ENCODE results near the gene TOR1AIP2. TPM values are rescaled to one million over a fixed set of nuclear protein-coding genes. Genes with fewer than 3 reads are reported as not detected.

Gene TOR1AIP2
- total RNA-seq, 3 donors from 2014 or later, result 64.6 to 80.6 (median 65.1) TPM

DNA sequence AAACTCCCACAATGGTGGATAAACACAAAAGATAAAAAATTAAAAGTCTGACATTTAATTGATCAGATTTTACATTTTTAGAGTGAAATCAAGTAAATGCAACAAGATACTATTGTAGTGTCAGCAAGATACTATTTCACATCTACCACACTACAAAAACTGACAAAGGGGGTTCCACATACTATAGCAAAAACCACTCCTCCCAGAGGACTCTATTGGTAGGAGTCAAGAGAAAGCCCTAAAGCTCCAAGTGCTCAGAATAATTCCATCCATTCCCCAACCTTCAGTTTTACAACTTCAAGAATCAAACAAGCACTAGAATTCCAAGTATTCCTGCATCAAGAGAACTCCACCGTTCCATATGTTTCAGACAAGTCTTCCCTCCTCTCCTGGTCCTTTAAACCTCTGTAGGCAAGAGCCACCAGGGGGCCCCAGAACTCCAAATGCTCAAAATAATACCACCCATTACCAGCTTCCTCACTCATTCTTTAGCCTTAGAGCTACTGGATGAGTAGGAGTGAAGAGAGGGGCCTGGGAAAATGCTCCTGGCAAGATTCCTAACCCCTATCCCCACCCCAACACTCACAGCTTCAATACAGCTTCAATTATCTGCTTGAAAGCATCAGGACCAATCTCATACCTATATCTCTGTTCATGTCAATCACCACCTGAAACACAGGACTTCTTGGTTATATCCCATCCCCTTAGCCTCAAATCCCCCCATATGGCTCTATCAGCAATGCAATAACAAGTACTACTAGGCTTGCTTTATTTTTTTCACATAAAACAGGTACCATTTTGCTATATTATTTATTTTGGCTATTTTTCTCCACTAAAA lies 9.9 kb downstream of the TOR1AIP2 start:
- no peak for DNase-seq (ENCODE audit: low spot score in 2 of 2)
- H3K4me1 ChIP-seq, result no peaks in the 10 kb centered on the region
- no peaks in the 10 kb centered on the region for H3K36me3 ChIP-seq
- TF ChIP-seq, protein P1, sequence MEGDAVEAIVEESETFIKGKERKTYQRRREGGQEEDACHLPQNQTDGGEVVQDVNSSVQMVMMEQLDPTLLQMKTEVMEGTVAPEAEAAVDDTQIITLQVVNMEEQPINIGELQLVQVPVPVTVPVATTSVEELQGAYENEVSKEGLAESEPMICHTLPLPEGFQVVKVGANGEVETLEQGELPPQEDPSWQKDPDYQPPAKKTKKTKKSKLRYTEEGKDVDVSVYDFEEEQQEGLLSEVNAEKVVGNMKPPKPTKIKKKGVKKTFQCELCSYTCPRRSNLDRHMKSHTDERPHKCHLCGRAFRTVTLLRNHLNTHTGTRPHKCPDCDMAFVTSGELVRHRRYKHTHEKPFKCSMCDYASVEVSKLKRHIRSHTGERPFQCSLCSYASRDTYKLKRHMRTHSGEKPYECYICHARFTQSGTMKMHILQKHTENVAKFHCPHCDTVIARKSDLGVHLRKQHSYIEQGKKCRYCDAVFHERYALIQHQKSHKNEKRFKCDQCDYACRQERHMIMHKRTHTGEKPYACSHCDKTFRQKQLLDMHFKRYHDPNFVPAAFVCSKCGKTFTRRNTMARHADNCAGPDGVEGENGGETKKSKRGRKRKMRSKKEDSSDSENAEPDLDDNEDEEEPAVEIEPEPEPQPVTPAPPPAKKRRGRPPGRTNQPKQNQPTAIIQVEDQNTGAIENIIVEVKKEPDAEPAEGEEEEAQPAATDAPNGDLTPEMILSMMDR (IDR thresholded peaks at IDR 0.05), result peak; percentile 8 to 47 (median 36)
- no peak for TF ChIP-seq POLR2AphosphoS5 (IDR thresholded peaks at IDR 0.05)
- H3K27ac ChIP-seq, result no peak overlapping the region
- no peaks in the 10 kb centered on the region for H3K9me3 ChIP-seq
- no peaks in the 10 kb centered on the region for H3K27me3 ChIP-seq
- intact Hi-C loops (cut with DNase I; ENCODE audit: low total_unique reads), result no loop called here
- no peak overlapping the region for H3K4me3 ChIP-seq

DNA sequence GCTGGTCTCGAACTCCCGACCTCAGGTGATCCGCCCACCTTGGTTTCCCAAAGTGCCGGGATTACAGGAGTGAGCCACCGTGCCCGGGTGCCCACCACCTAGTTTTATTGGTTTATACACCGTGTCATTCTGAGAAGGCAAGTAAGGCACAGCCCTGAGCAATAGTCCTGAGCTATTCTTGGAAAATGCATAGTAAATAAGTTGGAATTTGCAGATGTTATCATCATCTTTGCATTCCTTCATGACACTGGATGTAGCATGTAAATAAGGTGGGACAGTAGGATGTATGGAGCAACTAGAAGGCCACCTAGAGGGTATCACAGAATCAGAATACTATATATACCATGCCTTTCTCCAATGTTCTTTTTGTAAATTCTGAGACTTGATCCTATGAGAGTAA lies 11.0 kb downstream of the TOR1AIP2 start:
- no peaks in the 10 kb centered on the region for H3K9me3 ChIP-seq
- no peaks in the 10 kb centered on the region for H3K36me3 ChIP-seq
- intact Hi-C loops (cut with DNase I; ENCODE audit: low total_unique reads), result no loop called here

DNA sequence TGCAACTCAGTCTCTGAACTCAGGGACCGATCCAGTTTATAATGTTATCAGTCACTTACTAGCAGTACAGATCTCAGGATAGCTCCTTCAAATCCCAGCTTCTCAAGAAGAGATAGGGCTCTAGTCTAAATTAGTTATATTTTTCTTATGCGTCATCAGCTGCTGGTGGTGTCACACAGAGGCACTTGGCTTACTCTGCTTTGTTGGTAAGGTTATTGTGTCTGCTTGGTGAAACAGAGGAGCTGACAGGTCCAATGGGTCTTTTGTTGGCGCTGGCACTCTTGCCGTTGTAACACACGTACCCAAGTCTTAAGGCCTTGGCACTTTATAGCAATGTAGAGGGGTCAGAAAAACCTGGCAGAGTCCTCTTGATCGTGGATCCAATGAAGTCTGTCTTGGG lies 12.2 kb downstream of the TOR1AIP2 start:
- TF ChIP-seq, protein P1 (IDR thresholded peaks at IDR 0.05), result no peak
- no peak for TF ChIP-seq POLR2AphosphoS5 (IDR thresholded peaks at IDR 0.05)
- no peak for TF ChIP-seq POLR2A (IDR thresholded peaks at IDR 0.05)
- Histone ChIP-seq H3K27me3 (no peaks in the 10 kb centered on the region), H3K9me3 (no peaks in the 10 kb centered on the region), H3K4me3 (no peak overlapping the region), H3K27ac (no peak overlapping the region), H3K4me1 (no peaks in the 10 kb centered on the region), H3K36me3 (no peaks in the 10 kb centered on the region)
- intact Hi-C loops (cut with DNase I; ENCODE audit: low total_unique reads), result no loop called here
- no peak for DNase-seq (ENCODE audit: low spot score in 2 of 2)

More for the DNA sequence above, 11.0 kb downstream of the TOR1AIP2 start:
- Histone ChIP-seq H3K27me3 (no peaks in the 10 kb centered on the region), H3K4me3 (no peak overlapping the region), H3K27ac (no peak overlapping the region), H3K4me1 (no peaks in the 10 kb centered on the region)
- no peak for DNase-seq (ENCODE audit: low spot score in 2 of 2)
- TF ChIP-seq POLR2AphosphoS5 (IDR thresholded peaks at IDR 0.05) (no peak), POLR2A (IDR thresholded peaks at IDR 0.05) (no peak)
- TF ChIP-seq, protein P1 (IDR thresholded peaks at IDR 0.05), result no peak

DNA sequence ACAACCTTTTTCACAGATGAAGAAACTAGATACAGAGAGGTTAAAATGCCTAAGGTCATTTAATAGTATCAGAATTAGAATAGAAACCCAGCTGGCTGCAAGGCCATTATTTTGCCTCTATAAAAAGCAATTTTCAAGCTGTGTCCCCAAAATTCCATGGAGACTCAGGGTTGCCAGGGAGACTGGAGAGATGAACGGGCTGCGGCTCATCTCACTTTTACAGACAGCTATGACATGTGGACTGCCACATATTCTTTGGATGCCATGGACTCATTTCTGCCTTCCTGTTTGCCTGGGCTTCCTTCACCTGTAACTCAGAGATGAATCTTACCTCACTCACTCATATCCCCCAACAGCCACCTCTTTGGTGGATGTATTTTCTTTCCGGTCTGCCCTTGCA lies 17.0 kb downstream of the TOR1AIP2 start:
- DNase-seq (ENCODE audit: low spot score in 2 of 2), result no peak
- no peaks in the 10 kb centered on the region for H3K9me3 ChIP-seq
- no peaks in the 10 kb centered on the region for H3K27me3 ChIP-seq
- H3K27ac ChIP-seq, result no peak overlapping the region
- H3K4me3 ChIP-seq, result no peak overlapping the region
- TF ChIP-seq POLR2AphosphoS5 (IDR thresholded peaks at IDR 0.05) (no peak), POLR2A (IDR thresholded peaks at IDR 0.05) (no peak)
- TF ChIP-seq, protein P1 (IDR thresholded peaks at IDR 0.05), result no peak
- no peaks in the 10 kb centered on the region for H3K4me1 ChIP-seq
- H3K36me3 ChIP-seq, result no peaks in the 10 kb centered on the region
- intact Hi-C loops (cut with DNase I; ENCODE audit: low total_unique reads), result no loop called here

DNA sequence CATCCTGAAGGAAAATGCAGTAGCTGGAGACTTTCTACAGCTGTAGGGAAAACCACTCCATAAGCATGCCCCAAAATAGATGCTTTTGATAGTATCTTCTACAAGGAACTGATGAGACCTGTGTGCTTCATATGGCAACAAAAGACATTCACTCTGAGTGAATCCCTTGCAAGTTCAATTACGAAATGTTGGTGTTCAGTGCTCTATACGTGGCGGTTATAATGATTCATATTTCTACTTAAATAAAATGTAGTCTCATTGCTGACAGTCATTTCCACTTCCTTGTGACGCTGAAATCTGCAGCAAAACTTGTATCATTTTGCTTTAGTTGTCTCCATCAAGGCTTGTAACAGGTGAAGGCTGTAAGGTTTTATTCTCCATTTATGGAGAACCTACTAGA lies 20.6 kb downstream of the TOR1AIP2 start:
- H3K36me3 ChIP-seq, result no peaks in the 10 kb centered on the region
- intact Hi-C loops (cut with DNase I; ENCODE audit: low total_unique reads), result no loop called here
- no peak for TF ChIP-seq POLR2A (IDR thresholded peaks at IDR 0.05)
- TF ChIP-seq POLR2AphosphoS5 (IDR thresholded peaks at IDR 0.05), result no peak
- TF ChIP-seq, protein P1 (IDR thresholded peaks at IDR 0.05), result no peak

More for the DNA sequence above, 20.6 kb downstream of the TOR1AIP2 start:
- no peak for DNase-seq (ENCODE audit: low spot score in 2 of 2)
- no peaks in the 10 kb centered on the region for H3K27me3 ChIP-seq
- H3K4me1 ChIP-seq, result no peaks in the 10 kb centered on the region
- H3K27ac ChIP-seq, result no peak overlapping the region
- no peak overlapping the region for H3K4me3 ChIP-seq
- no peaks in the 10 kb centered on the region for H3K9me3 ChIP-seq
